ENCODE measurements around the gene STAT5B. TPM values are rescaled to one million over a fixed set of nuclear protein-coding genes. Genes with fewer than 3 reads are reported as not detected.
"Not testable (repeated sequence)": the region's sequence is repeated elsewhere in the genome, so short reads cannot be mapped to it uniquely, and the experiment has no call there.

STAT5B gene
- polyA plus RNA-seq, 3 donors, result 28.5 to 103 (median 47.9) TPM

DNA sequence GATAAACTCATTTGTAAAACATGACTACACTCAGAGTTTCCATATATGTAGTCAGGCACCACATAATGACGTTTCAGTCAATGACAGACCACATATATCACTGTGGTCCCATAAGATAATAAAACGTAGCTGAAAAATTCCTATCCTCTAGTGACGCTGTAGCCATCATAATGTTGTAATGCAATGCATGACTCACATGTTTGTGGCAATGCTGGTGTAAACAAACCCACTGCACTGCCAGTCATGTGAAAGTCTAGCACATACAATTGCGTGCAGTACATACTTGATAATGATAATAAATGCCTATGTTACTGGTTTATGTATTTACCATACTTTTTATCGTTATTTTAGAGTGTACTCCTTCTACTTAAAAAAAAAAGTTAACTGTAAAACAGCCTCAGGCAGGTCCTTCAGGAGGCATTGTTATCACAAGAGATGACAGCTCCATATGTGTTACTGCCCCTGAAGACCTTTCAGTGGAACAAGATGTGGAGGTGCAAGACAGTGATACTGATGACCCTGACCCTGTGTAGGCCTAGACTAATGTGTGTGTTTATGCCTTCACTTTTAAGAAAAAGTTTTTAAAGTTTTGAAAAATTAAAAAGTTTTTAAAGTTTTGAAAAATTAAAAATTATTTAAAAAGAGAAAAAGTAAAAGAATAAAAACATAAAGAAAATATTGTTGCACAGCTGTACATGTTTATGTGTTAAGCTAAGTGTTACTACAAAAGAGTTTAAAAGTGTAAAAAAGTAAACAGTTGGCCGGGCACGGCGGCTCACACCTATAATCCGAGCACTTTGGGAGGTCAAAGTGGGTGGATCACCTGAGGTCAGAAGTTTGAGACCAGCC, 9.0 kb downstream of the STAT5B start:
- TF ChIP-seq, protein P1, sequence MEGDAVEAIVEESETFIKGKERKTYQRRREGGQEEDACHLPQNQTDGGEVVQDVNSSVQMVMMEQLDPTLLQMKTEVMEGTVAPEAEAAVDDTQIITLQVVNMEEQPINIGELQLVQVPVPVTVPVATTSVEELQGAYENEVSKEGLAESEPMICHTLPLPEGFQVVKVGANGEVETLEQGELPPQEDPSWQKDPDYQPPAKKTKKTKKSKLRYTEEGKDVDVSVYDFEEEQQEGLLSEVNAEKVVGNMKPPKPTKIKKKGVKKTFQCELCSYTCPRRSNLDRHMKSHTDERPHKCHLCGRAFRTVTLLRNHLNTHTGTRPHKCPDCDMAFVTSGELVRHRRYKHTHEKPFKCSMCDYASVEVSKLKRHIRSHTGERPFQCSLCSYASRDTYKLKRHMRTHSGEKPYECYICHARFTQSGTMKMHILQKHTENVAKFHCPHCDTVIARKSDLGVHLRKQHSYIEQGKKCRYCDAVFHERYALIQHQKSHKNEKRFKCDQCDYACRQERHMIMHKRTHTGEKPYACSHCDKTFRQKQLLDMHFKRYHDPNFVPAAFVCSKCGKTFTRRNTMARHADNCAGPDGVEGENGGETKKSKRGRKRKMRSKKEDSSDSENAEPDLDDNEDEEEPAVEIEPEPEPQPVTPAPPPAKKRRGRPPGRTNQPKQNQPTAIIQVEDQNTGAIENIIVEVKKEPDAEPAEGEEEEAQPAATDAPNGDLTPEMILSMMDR (IDR thresholded peaks at IDR 0.05), result no peak
- Histone ChIP-seq H3K36me3 (replicated peaks in 1 of 2; ENCODE audit: control insufficient read depth in 1 of 2, insufficient read depth in 2 of 2, low read length in 2 of 2) (no peaks in the 10 kb centered on the region), H3K27me3 (ENCODE audit: control insufficient read depth in 2 of 2, insufficient read depth in 2 of 2, low read length in 2 of 2) (no peaks in the 10 kb centered on the region), H3K9ac (ENCODE audit: insufficient read depth, low read length, poor library complexity, severe bottlenecking) (no peak overlapping the region), H2AFZ (ENCODE audit: insufficient read depth, low read depth, low read length, poor library complexity, severe bottlenecking) (no peak overlapping the region), H3K4me1 (ENCODE audit: control insufficient read depth in 1 of 2, insufficient read depth in 2 of 2, low read length in 2 of 2) (peaks cover 13 to 20% of the 10 kb centered on the region in 2 donors), H3K4me3 (replicated peaks in 1 of 3; ENCODE audit: low read depth in 2 of 3, low read length in 3 of 3) (no peak overlapping the region), H3K4me2 (replicated peaks; ENCODE audit: extremely low read depth, low read length, poor library complexity, severe bottlenecking) (no peak overlapping the region), H3K9me3 (replicated peaks in 1 of 2; ENCODE audit: control insufficient read depth in 1 of 2, insufficient read depth in 1 of 2, low read length in 2 of 2) (no peaks in the 10 kb centered on the region), H4K20me1 (ENCODE audit: insufficient read depth, low read length) (peaks cover 22% of the 10 kb centered on the region), H3K79me2 (ENCODE audit: insufficient read depth, low read length) (peaks cover 84% of the 10 kb centered on the region), H3K27ac (ENCODE audit: low read depth in 1 of 2, low read length in 2 of 2) (peak overlapping the region in 1 of 2 donors; percentile 83)
- peak; percentile 84 to 91 (median 89) for DNase-seq
- peaks cover 1 to 14% of the 10 kb centered on the region in 2 donors for H3K36me3 Mint-ChIP-seq
- 100% methylated on average over 3 of the region's 9 CpGs for WGBS (ENCODE audit: insufficient coverage)
- intact Hi-C loops (cut with micrococcal nuclease), result no loop called here
- H3K4me3 Mint-ChIP-seq, result no peak overlapping the region
- peaks cover 21% of the 10 kb centered on the region for H3K4me1 Mint-ChIP-seq
- H3K9me3 Mint-ChIP-seq, result peaks cover 0 to 3% (median 0%) of the 10 kb centered on the region in 7 donors
- no peaks in the 10 kb centered on the region for H3K27me3 Mint-ChIP-seq (ENCODE audit: low read depth in 3 of 3)
- H3K27ac Mint-ChIP-seq, result peak overlapping the region; percentile 84 to 95 (median 88)

DNA sequence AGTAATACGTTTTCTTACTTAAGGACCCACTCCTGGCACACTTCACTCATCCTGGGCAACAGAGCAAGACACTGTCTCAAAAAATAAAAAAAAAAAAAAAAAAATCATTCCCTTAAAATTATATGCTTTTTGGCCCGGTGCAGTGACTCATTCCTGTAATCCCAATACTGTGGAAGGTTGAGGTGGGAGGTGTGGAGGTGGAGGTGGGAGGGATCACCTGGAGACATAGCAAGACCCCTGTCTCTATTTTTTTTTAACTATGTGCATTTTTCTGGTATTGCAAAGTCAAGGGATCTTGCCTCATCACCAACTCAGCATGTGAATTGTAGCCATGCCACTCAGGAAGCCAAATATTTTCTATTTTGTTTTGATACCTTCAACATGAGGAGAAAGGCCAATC, 9.7 kb downstream of the STAT5B start:
- H3K36me3 ChIP-seq (replicated peaks in 1 of 2; ENCODE audit: control insufficient read depth in 1 of 2, insufficient read depth in 2 of 2, low read length in 2 of 2), result no peaks in the 10 kb centered on the region
- DNase-seq, result no peak
- Mint-ChIP-seq H3K4me1 (peaks cover 14% of the 10 kb centered on the region), H3K27ac (peak overlapping the region; percentile 84 to 95 (median 88)), H3K4me3 (no peak overlapping the region), H3K9me3 (peaks cover 0 to 3% (median 0%) of the 10 kb centered on the region in 7 donors), H3K27me3 (ENCODE audit: low read depth in 3 of 3) (peaks cover 0 to 2% (median 0%) of the 10 kb centered on the region in 3 donors), H3K36me3 (peaks cover 1 to 14% of the 10 kb centered on the region in 2 donors)
- peaks cover 29% of the 10 kb centered on the region for H4K20me1 ChIP-seq (ENCODE audit: insufficient read depth, low read length)
- WGBS (ENCODE audit: insufficient coverage), result no CpG with 5 or more reads among the region's 2 CpGs
- peak overlapping the region in 1 of 2 donors; percentile 83 for H3K27ac ChIP-seq (ENCODE audit: low read depth in 1 of 2, low read length in 2 of 2)
- H2AFZ ChIP-seq (ENCODE audit: insufficient read depth, low read depth, low read length, poor library complexity, severe bottlenecking), result no peak overlapping the region
- H3K9ac ChIP-seq (ENCODE audit: insufficient read depth, low read length, poor library complexity, severe bottlenecking), result no peak overlapping the region
- H3K9me3 ChIP-seq (replicated peaks in 1 of 2; ENCODE audit: control insufficient read depth in 1 of 2, insufficient read depth in 1 of 2, low read length in 2 of 2), result no peaks in the 10 kb centered on the region
- peaks cover 8 to 13% of the 10 kb centered on the region in 2 donors for H3K4me1 ChIP-seq (ENCODE audit: control insufficient read depth in 1 of 2, insufficient read depth in 2 of 2, low read length in 2 of 2)
- peaks cover 84% of the 10 kb centered on the region for H3K79me2 ChIP-seq (ENCODE audit: insufficient read depth, low read length)
- H3K4me2 ChIP-seq (replicated peaks; ENCODE audit: extremely low read depth, low read length, poor library complexity, severe bottlenecking), result no peak overlapping the region
- H3K27me3 ChIP-seq (ENCODE audit: control insufficient read depth in 2 of 2, insufficient read depth in 2 of 2, low read length in 2 of 2), result no peaks in the 10 kb centered on the region
- no peak overlapping the region for H3K4me3 ChIP-seq (replicated peaks in 1 of 3; ENCODE audit: low read depth in 2 of 3, low read length in 3 of 3)
- intact Hi-C loops (cut with micrococcal nuclease), result no loop called here
- TF ChIP-seq, protein P1 (IDR thresholded peaks at IDR 0.05), result no peak

DNA sequence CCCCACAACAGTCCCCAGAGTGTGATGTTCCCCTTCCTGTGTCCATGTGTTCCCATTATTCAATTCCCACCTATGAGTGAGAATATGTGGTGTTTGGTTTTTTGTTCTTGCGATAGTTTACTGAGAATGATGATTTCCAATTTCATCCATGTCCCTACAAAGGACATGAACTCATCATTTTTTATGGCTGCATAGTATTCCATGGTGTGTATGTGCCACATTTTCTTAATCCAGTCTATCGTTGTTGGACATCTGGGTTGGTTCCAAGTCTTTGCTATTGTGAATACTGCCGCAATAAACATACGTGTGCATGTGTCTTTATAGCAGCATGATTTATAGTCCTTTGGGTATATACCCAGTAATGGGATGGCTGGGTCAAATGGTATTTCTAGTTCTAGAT, 11.8 kb downstream of the STAT5B start:
- peaks cover 11% of the 10 kb centered on the region for H3K4me1 Mint-ChIP-seq
- H4K20me1 ChIP-seq (ENCODE audit: insufficient read depth, low read length), result peaks cover 40% of the 10 kb centered on the region
- H3K27ac Mint-ChIP-seq; H3K9me3 ChIP-seq (replicated peaks in 1 of 2; ENCODE audit: control insufficient read depth in 1 of 2, insufficient read depth in 1 of 2, low read length in 2 of 2); H3K4me3 ChIP-seq (replicated peaks in 1 of 3; ENCODE audit: low read depth in 2 of 3, low read length in 3 of 3); H3K4me2 ChIP-seq (replicated peaks; ENCODE audit: extremely low read depth, low read length, poor library complexity, severe bottlenecking); H2AFZ ChIP-seq (ENCODE audit: insufficient read depth, low read depth, low read length, poor library complexity, severe bottlenecking); H3K9ac ChIP-seq (ENCODE audit: insufficient read depth, low read length, poor library complexity, severe bottlenecking); H3K36me3 ChIP-seq (replicated peaks in 1 of 2; ENCODE audit: control insufficient read depth in 1 of 2, insufficient read depth in 2 of 2, low read length in 2 of 2); H3K9me3 Mint-ChIP-seq; H3K36me3 Mint-ChIP-seq; intact Hi-C loops (cut with micrococcal nuclease); H3K27ac ChIP-seq (ENCODE audit: low read depth in 1 of 2, low read length in 2 of 2); H3K4me3 Mint-ChIP-seq; DNase-seq; H3K27me3 Mint-ChIP-seq (ENCODE audit: low read depth in 3 of 3); H3K4me1 ChIP-seq (ENCODE audit: control insufficient read depth in 1 of 2, insufficient read depth in 2 of 2, low read length in 2 of 2); H3K27me3 ChIP-seq (ENCODE audit: control insufficient read depth in 2 of 2, insufficient read depth in 2 of 2, low read length in 2 of 2): not testable (repeated sequence)
- no CpG with 5 or more reads among the region's 4 CpGs for WGBS (ENCODE audit: insufficient coverage)
- peaks cover 83% of the 10 kb centered on the region for H3K79me2 ChIP-seq (ENCODE audit: insufficient read depth, low read length)
